ENCODE data around the gene ADARB1.

- TF ChIP-seq CTCF (IDR thresholded peaks at IDR 0.05) (no peak), MAX (IDR thresholded peaks at IDR 0.05; ENCODE audit: low read depth) (no peak), ELF1 (IDR thresholded peaks at IDR 0.05) (no peak), SMC3 (IDR thresholded peaks at IDR 0.05; ENCODE audit: low read depth, low read length) (no peak), SIN3A (IDR thresholded peaks at IDR 0.05; ENCODE audit: borderline replicate concordance, low read depth, low read length) (no peak), POLR2AphosphoS5 (IDR thresholded peaks at IDR 0.05; ENCODE audit: low read depth, low read length) (no peak), TAF1 (IDR thresholded peaks at IDR 0.05; ENCODE audit: borderline replicate concordance, low read depth, low read length) (no peak), EP300 (IDR thresholded peaks at IDR 0.05; ENCODE audit: borderline replicate concordance in 1 of 2, low read depth in 1 of 2, low read length in 1 of 2) (no peak)
These were observed 86.9 kb downstream of the ADARB1 start for GRCh38 chr21:45161038-45161945.
